WTC11 (cell line): Measurements from ENCODE around the gene PHF12.

Experiments used
- CBFB ChIP-seq: sonication (generic); formaldehyde crosslinking; IDR thresholded peaks from 2 replicates; pipeline ENCODE4 v1.8.1; 2022; ENCODE audit warnings: mild to moderate bottlenecking, low read depth, missing genetic modification reagents
- CTCF ChIP-seq: fragments of 200-600 bp; IDR thresholded peaks from 2 replicates; pipeline ENCODE4 v1.8.0; 2022; ENCODE audit warnings: antibody characterized with exemption

GRCh38 chr17:28974451-28974850 is 23.1 kb upstream of the PHF12 start:
- no peak for TF ChIP-seq CBFB (CRISPR knock-in tag)
- no peak for TF ChIP-seq CTCF
